IMR-90 (cell line): ENCODE results near the gene RAP1A. TPM values are rescaled to one million over a fixed set of nuclear protein-coding genes. Genes with fewer than 3 reads are reported as not detected.
A peak's percentile ranks its signal among the peaks of the same experiment; 100 is the strongest.

Source experiments
- ATAC-seq: fragments of 200-7000 bp; cut with Tn5 transposase; 2 replicates; pipeline ENCODE4 v1.9.1; 2020; ENCODE audit warnings: low read depth, mild to moderate bottlenecking, moderate library complexity
- BruUV-seq: library from RNA; stranded (reverse); fragments of 400-500 nt; replicated peaks from 2 replicates; lab custom pipeline; 2021; lab: Mats Ljungman, UMichigan
- CTCF ChIA-PET: fragments of 300-600 bp; formaldehyde crosslinking; extraction: SDS; loops from one replicate; lab custom pipeline; 2021; ENCODE audit warnings: antibody characterized with exemption; lab: Yijun Ruan, JAX
- POLR2A ChIA-PET: fragments of 300-600 bp; sonication (Branson Sonifier 250); formaldehyde crosslinking; loops from one replicate; lab custom pipeline; 2022; ENCODE audit warnings: antibody characterized with exemption; ENCODE audit not compliant: unreplicated experiment; lab: Charles Lee
- DNase-seq: peaks from one replicate; pipeline ENCODE4 v3.0.0; 2013
- H2AFZ ChIP-seq: replicated peaks from 2 replicates; pipeline ENCODE3; 2013; ENCODE audit warnings: low read length, mild to moderate bottlenecking; ENCODE audit not compliant: poor library complexity
- H2AK5ac ChIP-seq: 2 replicates; pipeline ENCODE4 v1.6.1; 2013; ENCODE audit warnings: low read depth, low read length, inconsistent platforms
- H2AK9ac ChIP-seq: replicated peaks from 2 replicates; pipeline ENCODE3; 2013; ENCODE audit warnings: mild to moderate bottlenecking, low read depth, low read length, moderate library complexity; ENCODE audit not compliant: poor library complexity
- H2BK120ac ChIP-seq: 2 replicates; pipeline ENCODE4 v1.6.1; 2013; ENCODE audit warnings: low read depth, low read length, inconsistent platforms
- H2BK15ac ChIP-seq: 3 replicates; pipeline ENCODE4 v1.6.1; 2013; ENCODE audit warnings: low read depth, low read length, inconsistent platforms
- H2BK20ac ChIP-seq: 2 replicates; pipeline ENCODE4 v1.6.1; 2013; ENCODE audit warnings: low read depth, mild to moderate bottlenecking, inconsistent platforms, low read length, moderate library complexity
- H2BK5ac ChIP-seq: 2 replicates; pipeline ENCODE4 v1.6.1; 2013; ENCODE audit warnings: mild to moderate bottlenecking, low read depth, low read length, inconsistent platforms; ENCODE audit not compliant: poor library complexity, severe bottlenecking
- H3K14ac ChIP-seq: replicated peaks from 2 replicates; pipeline ENCODE4 v1.6.1; 2013; ENCODE audit warnings: low read depth, low read length, inconsistent platforms
- H3K18ac ChIP-seq: 2 replicates; pipeline ENCODE4 v1.6.1; 2013; ENCODE audit warnings: low read depth, low read length, control low read depth
- H3K23ac ChIP-seq: 2 replicates; pipeline ENCODE4 v1.6.1; 2013; ENCODE audit warnings: low read depth, low read length, inconsistent platforms
- H3K27ac ChIP-seq: 2 replicates; pipeline ENCODE4 v1.5.1; 2013; ENCODE audit warnings: mild to moderate bottlenecking, control low read depth, low read length; ENCODE audit not compliant: insufficient read depth
- H3K27me3 ChIP-seq: 2 replicates; pipeline ENCODE4 v1.6.1; 2013; ENCODE audit warnings: low read length; ENCODE audit not compliant: control insufficient read depth, insufficient read depth
- H3K36me3 ChIP-seq: 2 replicates; pipeline ENCODE4 v1.6.1; 2013; ENCODE audit warnings: low read length, mixed read lengths; ENCODE audit not compliant: control insufficient read depth, insufficient read depth
- H3K4ac ChIP-seq: 2 replicates; pipeline ENCODE4 v1.6.1; 2013; ENCODE audit warnings: low read depth, low read length, inconsistent platforms
- H3K4me1 ChIP-seq: 2 replicates; pipeline ENCODE4 v1.6.1; 2013; ENCODE audit warnings: low read length, mixed read lengths; ENCODE audit not compliant: control insufficient read depth, insufficient read depth
- H3K4me2 ChIP-seq: 2 replicates; pipeline ENCODE4 v1.6.1; 2013; ENCODE audit warnings: low read depth, mild to moderate bottlenecking, control low read depth, low read length, moderate library complexity
- H3K4me3 ChIP-seq: 2 replicates; pipeline ENCODE4 v1.5.1; 2013; ENCODE audit warnings: low read depth, mild to moderate bottlenecking, control low read depth, low read length, moderate library complexity; ENCODE audit not compliant: insufficient read depth
- H3K56ac ChIP-seq: 2 replicates; pipeline ENCODE4 v1.6.1; 2013; ENCODE audit warnings: low read length, inconsistent platforms; ENCODE audit not compliant: insufficient read depth; ENCODE audit errors: extremely low read depth
- H3K79me1 ChIP-seq, 2 experiments: 2 replicates each; pipeline ENCODE4 v1.6.1; 2013; ENCODE audit warnings: low read length in 2 of 2, inconsistent platforms in 1 of 2, low read depth in 1 of 2
- H3K9ac ChIP-seq: 2 replicates; pipeline ENCODE4 v1.6.1; 2013; ENCODE audit warnings: low read depth, low read length, control low read depth
- H3K9me1 ChIP-seq: 2 replicates; pipeline ENCODE4 v1.6.1; 2013; ENCODE audit warnings: low read length, inconsistent platforms; ENCODE audit not compliant: insufficient read depth
- H3K9me3 ChIP-seq: 2 replicates; pipeline ENCODE4 v1.6.1; 2013; ENCODE audit warnings: low read length; ENCODE audit not compliant: control insufficient read depth, insufficient read depth
- H4K20me1 ChIP-seq: 2 replicates; pipeline ENCODE4 v1.6.1; 2013; ENCODE audit warnings: low read length, inconsistent platforms; ENCODE audit not compliant: insufficient read depth
- H4K5ac ChIP-seq: 2 replicates; pipeline ENCODE4 v1.6.1; 2013; ENCODE audit warnings: mild to moderate bottlenecking, low read depth, low read length, control low read depth
- H4K8ac ChIP-seq, 2 experiments: 2 replicates each; pipeline ENCODE4 v1.6.1; 2013; ENCODE audit warnings: low read depth in 2 of 2, low read length in 2 of 2, control low read depth in 1 of 2, inconsistent platforms in 1 of 2
- H4K91ac ChIP-seq: 2 replicates; pipeline ENCODE4 v1.6.1; 2013; ENCODE audit warnings: low read depth, low read length, inconsistent platforms; ENCODE audit not compliant: insufficient read depth
- BHLHE40 ChIP-seq: fragments of 150-350 bp; IDR thresholded peaks from 2 replicates; pipeline ENCODE4 v1.6.1; 2016; ENCODE audit warnings: mild to moderate bottlenecking, low read depth, low read length
- CEBPB ChIP-seq: IDR thresholded peaks from 2 replicates; pipeline ENCODE4 v1.6.1; 2012; ENCODE audit warnings: low read depth, low read length, improper control_type of control experiment
- FOS ChIP-seq: fragments of 150-350 bp; IDR thresholded peaks from 2 replicates; pipeline ENCODE4 v1.6.1; 2016; ENCODE audit warnings: low read depth, low read length
- RCOR1 ChIP-seq: IDR thresholded peaks from 2 replicates; pipeline ENCODE4 v1.6.1; 2012; ENCODE audit warnings: mild to moderate bottlenecking, low read length, improper control_type of control experiment; ENCODE audit not compliant: insufficient replicate concordance
- RFX5 ChIP-seq: IDR thresholded peaks from 2 replicates; pipeline ENCODE4 v1.8.0; 2012; ENCODE audit warnings: low read depth, mild to moderate bottlenecking, low read length, moderate library complexity
- SMC3 ChIP-seq: fragments of 150-350 bp; IDR thresholded peaks from 2 replicates; pipeline ENCODE4 v1.6.1; 2016; ENCODE audit warnings: low read depth, mild to moderate bottlenecking, antibody characterized with exemption, low read length, moderate library complexity
- WGBS, 2 experiments: methylation state at CpG; one replicate each; pipeline versions ENCODE4 v1.1.5 to v1.1.7; 2013; ENCODE audit warnings: missing lambda C conversion rate in 2 of 2; ENCODE audit not compliant: insufficient read length in 1 of 2; ENCODE audit errors: extremely low coverage in 2 of 2; 5-methylcytosine and 5-hydroxymethylcytosine counted together
- dilution Hi-C: fragments of 300-500 bp; cut with HindIII; formaldehyde crosslinking; loops from one replicate; pipeline ENCODE4 v1.14.3; 2018; ENCODE audit warnings: low sequenced_read_pairs; ENCODE audit not compliant: unreplicated experiment
- in situ Hi-C: fragments of 300-500 bp; cut with MboI; formaldehyde crosslinking; loops from 3 replicates; pipeline ENCODE4 v1.14.3; 2019; ENCODE audit warnings: low sequenced_read_pairs, inconsistent platforms, mixed read lengths
- intact Hi-C: fragments of 100-400 bp; cut with micrococcal nuclease; formaldehyde crosslinking; loops from 2 replicates; pipeline ENCODE4 v1.10.0; 2022
- polyA plus RNA-seq, 3 experiments: library from polyadenylated mRNA; depleted of rRNA; stranded (reverse); fragments of >200 nt; gene quantifications; 2 replicates each; pipeline ENCODE4 v1.2.3, GENCODE V29; 2012; ENCODE audit warnings: low replicate concordance in 1 of 3
- total RNA-seq: library from RNA; depleted of rRNA; stranded (reverse); fragments of >200 nt; gene quantifications from 2 replicates; pipeline ENCODE4 v1.2.3, GENCODE V29; 2012
- TF ChIP-seq, protein P1 (sequence below): conservative IDR thresholded peaks from 2 replicates; pipeline ENCODE4 v1.5.1; 2012; ENCODE audit warnings: mild to moderate bottlenecking, low read depth, low read length, improper control_type of control experiment
- TF ChIP-seq, protein P2 (sequence below): fragments of 150-350 bp; IDR thresholded peaks from 2 replicates; pipeline ENCODE4 v1.6.1; 2017; ENCODE audit warnings: mild to moderate bottlenecking, antibody characterized with exemption, low read length, low read depth
- TF ChIP-seq, protein P3 (sequence below): fragments of 150-350 bp; IDR thresholded peaks from 2 replicates; pipeline ENCODE4 v1.6.1; 2016; ENCODE audit warnings: low read depth, mild to moderate bottlenecking, low read length, moderate library complexity, borderline replicate concordance

RAP1A gene
- total and polyA plus RNA-seq, 2 of the 4 experiments (the other 2 are of a cell fraction) = 18.1 to 43.6 TPM

DNA sequence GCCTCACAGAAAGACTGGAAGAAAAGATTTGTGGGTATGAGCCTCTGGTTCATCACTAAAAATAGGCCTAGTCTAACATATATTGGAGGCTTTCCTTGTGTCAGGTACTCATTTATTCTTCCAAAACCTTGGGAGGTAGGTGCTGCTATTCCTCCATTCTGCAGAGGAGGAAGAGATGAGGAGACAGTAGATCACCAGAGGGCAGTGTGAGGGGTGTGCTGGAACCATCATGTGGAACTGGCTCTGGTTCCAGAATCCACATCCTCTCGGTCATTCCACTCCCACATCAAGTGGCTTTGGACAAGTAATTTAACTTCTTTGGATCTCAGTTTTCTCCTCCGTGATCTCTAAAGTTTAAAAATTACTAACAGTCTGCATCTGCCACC lies 127.0 kb downstream of the RAP1A start:
- no TSS peak for BruUV-seq
- no peak for DNase-seq

More for the DNA sequence above, 127.0 kb downstream of the RAP1A start:
- no peaks in the 10 kb centered on the region for H3K9me3 ChIP-seq
- H3K4me1 ChIP-seq = peaks cover 13% of the 10 kb centered on the region
- H3K23ac ChIP-seq = no peak overlapping the region
- H3K18ac ChIP-seq = no peak overlapping the region
- H2AK5ac ChIP-seq = no peak overlapping the region
- no peak overlapping the region for H4K8ac ChIP-seq
- intact Hi-C loops (no loop called here), in situ Hi-C loops (no loop called here), dilution Hi-C loops (no loop called here)
- ChIA-PET CTCF (interaction anchor here (0.7 to 2.4 kb wide), 5 partner anchors 15 to 238 kb away, joined by 3 to 8 read pairs (median 3); no protein-coding TSS in a partner anchor), POLR2A (no interaction called here)
- no peak overlapping the region for H3K9ac ChIP-seq
- H4K91ac ChIP-seq = no peak overlapping the region
- H3K27ac ChIP-seq = no peak overlapping the region
- no peak overlapping the region for H2BK20ac ChIP-seq
- H3K4ac ChIP-seq = 0 out of 2 replicates have a peak overlapping the region, but pooled peaks have one; percentile 36
- H2BK120ac ChIP-seq = no peak overlapping the region
- no peak overlapping the region for H2BK5ac ChIP-seq
- H3K14ac ChIP-seq = no peak overlapping the region
- H3K36me3 ChIP-seq = no peaks in the 10 kb centered on the region
- peaks cover 30% of the 10 kb centered on the region for H3K9me1 ChIP-seq
- H4K5ac ChIP-seq = no peak overlapping the region
- no peak overlapping the region for H3K4me2 ChIP-seq
- no peak for ATAC-seq
- TF ChIP-seq, protein P1, sequence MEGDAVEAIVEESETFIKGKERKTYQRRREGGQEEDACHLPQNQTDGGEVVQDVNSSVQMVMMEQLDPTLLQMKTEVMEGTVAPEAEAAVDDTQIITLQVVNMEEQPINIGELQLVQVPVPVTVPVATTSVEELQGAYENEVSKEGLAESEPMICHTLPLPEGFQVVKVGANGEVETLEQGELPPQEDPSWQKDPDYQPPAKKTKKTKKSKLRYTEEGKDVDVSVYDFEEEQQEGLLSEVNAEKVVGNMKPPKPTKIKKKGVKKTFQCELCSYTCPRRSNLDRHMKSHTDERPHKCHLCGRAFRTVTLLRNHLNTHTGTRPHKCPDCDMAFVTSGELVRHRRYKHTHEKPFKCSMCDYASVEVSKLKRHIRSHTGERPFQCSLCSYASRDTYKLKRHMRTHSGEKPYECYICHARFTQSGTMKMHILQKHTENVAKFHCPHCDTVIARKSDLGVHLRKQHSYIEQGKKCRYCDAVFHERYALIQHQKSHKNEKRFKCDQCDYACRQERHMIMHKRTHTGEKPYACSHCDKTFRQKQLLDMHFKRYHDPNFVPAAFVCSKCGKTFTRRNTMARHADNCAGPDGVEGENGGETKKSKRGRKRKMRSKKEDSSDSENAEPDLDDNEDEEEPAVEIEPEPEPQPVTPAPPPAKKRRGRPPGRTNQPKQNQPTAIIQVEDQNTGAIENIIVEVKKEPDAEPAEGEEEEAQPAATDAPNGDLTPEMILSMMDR = no peak
- TF ChIP-seq FOS = no peak
- TF ChIP-seq RFX5 = no peak
- TF ChIP-seq CEBPB = no peak
- no peak for TF ChIP-seq SMC3
- TF ChIP-seq, protein P2, sequence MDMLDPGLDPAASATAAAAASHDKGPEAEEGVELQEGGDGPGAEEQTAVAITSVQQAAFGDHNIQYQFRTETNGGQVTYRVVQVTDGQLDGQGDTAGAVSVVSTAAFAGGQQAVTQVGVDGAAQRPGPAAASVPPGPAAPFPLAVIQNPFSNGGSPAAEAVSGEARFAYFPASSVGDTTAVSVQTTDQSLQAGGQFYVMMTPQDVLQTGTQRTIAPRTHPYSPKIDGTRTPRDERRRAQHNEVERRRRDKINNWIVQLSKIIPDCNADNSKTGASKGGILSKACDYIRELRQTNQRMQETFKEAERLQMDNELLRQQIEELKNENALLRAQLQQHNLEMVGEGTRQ = no peak
- TF ChIP-seq BHLHE40 = no peak
- TF ChIP-seq, protein P3, sequence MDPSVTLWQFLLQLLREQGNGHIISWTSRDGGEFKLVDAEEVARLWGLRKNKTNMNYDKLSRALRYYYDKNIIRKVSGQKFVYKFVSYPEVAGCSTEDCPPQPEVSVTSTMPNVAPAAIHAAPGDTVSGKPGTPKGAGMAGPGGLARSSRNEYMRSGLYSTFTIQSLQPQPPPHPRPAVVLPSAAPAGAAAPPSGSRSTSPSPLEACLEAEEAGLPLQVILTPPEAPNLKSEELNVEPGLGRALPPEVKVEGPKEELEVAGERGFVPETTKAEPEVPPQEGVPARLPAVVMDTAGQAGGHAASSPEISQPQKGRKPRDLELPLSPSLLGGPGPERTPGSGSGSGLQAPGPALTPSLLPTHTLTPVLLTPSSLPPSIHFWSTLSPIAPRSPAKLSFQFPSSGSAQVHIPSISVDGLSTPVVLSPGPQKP = no peak
- TF ChIP-seq RCOR1 = no peak
- no peak overlapping the region for H2AFZ ChIP-seq
- H4K20me1 ChIP-seq = peaks cover 10% of the 10 kb centered on the region; the same call in 1 of the 2 replicates
- no peak overlapping the region for H2BK15ac ChIP-seq
- WGBS, 2 experiments = no CpG with 5 or more reads among the region's 2 CpGs
- H3K56ac ChIP-seq = no peak overlapping the region
- H3K4me3 ChIP-seq = no peak overlapping the region
- H3K27me3 ChIP-seq = no peaks in the 10 kb centered on the region
- no peaks in the 10 kb centered on the region; a peak in 1 of 4 replicates for H3K79me1 ChIP-seq
- no peak overlapping the region for H2AK9ac ChIP-seq
